HG02763 (cell line): ENCODE measurements around the gene STON1.
"Not testable (repeated sequence)": the region's sequence is repeated elsewhere in the genome, so short reads cannot be mapped to it uniquely, and the experiment has no call there.

Source experiments
- ATAC-seq: cut with Tn5 transposase; IDR thresholded peaks from one replicate; pipeline ENCODE4 v1.9.1; 2021; ENCODE audit warnings: mild to moderate bottlenecking, moderate library complexity; ENCODE audit not compliant: unreplicated experiment

The STON1 gene

GRCh38 chr2:48530033-48530811, at the start of gene STON1:
STON1 (plus strand) TSS chr2:48530154; CDS start chr2:48580634, 50,480 bp downstream.
- no peak for ATAC-seq

- ATAC-seq, result no peak
These were observed 49.4 kb upstream of the STON1 start for GRCh38 chr2:48480526-48480925.

GRCh38 chr2:48482313-48482712, 47.6 kb upstream of the STON1 start:
- no peak for ATAC-seq

DNA sequence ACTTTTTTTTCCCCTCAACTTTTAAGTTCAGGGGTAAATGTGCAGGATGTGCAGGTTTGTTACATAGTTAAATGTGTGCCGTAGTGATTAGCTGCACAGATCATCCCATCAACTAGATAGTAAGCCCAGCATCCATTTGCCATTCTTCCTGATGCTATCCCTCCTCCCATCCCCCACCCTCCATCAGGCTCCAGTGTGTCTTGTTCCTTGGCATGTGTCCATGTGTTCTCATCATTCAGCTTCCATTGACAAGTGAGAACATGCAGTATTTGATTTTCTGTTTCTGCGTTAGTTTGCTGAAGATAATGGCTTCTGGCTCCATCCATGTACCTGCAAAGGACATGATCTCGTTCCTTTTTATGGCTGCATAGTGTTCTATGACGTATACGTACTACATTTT, 47.2 kb upstream of the STON1 start:
- ATAC-seq, result no peak

DNA sequence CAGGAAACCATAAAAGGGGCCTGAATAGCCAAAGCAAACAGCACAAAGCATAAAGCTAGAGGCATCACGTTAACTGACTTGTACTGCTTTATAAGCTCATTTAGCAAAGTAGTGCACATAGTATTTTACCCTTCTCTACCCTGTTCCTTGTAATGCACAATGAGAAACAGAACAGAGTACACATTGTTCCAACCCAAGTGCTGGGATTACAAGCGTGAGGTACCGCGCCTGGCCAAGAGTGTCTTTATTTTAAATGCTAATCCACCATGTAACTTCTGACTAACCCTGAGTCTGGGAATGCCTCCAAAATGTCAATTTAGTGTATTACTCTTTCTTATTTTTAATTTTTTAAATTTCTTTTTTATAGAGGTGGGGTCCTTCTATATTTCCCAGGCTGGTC, 46.4 kb upstream of the STON1 start:
- ATAC-seq, result no peak

- ATAC-seq, result no peak
These were observed 46.0 kb upstream of the STON1 start for GRCh38 chr2:48483916-48484315.

DNA sequence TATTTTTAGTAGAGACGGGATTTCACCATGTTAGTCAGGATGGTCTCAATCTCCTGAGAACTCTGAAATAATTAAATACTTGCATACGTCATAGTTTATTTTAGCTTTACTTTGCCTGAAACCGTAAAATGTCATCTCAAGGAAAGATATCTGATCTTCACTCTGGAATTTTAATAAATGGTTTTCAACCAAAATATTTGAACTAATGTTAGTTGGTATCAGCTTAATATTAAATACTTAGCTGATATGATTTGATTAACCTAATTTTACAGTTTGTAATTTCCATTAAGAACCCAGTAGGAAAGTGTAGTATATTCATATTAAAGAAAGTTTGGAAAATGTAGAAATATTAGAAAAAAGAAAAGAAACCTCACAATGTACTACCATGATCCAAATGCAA, 41.4 kb upstream of the STON1 start:
- ATAC-seq, result no peak

GRCh38 chr2:48496849-48497248, 33.1 kb upstream of the STON1 start:
- ATAC-seq, result no peak

DNA sequence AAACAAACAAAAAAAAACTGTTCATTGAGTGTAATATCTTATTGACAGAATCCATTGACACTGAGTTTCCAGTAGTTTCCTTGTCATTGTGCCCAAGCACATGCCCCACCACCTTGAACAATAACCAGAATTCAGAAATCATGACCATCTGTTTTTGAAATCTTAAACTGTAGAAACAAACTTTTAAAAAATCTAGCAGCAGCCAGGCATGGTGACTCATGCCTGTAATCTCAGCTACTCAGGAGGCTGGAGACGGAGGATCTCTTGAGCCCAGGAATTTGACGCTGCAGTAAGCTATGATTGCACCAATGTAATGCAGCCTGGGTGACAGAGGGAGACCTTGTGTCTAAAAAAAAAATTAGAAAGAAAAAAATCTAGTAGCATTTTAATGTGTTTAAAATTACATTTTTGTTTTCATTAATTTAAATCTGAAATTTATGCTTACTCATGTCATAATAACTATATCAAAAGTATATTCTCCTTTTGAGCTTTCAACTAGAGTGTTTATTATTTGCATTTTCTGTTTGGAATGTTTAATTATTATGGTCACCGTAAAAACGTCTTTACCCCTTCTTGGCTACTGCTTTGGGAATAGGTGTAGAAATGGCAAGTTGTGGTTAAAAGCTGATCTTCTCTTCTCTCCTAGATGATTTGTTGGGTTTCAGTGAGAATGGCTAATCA, 25.2 kb upstream of the STON1 start:
- no peak for ATAC-seq

DNA sequence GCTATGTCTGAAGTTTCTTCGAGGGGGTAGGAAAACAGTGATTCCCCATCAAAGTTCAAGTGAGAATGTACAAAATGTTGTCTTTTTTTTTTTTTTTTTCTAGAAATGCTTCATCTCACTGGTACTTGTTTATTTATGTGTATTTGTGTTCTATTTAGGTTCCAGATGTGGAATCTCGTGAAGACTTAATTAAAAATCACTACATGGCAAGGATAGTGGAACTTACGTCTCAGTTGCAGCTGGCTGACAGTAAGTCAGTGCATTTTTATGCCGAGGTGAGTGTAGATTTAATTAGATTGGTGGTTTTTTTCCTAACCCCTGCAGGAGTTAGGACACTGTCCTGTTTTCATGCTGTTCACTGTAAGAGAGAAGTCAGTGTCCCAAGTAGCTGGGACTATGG, 22.8 kb upstream of the STON1 start:
- no peak for ATAC-seq

DNA sequence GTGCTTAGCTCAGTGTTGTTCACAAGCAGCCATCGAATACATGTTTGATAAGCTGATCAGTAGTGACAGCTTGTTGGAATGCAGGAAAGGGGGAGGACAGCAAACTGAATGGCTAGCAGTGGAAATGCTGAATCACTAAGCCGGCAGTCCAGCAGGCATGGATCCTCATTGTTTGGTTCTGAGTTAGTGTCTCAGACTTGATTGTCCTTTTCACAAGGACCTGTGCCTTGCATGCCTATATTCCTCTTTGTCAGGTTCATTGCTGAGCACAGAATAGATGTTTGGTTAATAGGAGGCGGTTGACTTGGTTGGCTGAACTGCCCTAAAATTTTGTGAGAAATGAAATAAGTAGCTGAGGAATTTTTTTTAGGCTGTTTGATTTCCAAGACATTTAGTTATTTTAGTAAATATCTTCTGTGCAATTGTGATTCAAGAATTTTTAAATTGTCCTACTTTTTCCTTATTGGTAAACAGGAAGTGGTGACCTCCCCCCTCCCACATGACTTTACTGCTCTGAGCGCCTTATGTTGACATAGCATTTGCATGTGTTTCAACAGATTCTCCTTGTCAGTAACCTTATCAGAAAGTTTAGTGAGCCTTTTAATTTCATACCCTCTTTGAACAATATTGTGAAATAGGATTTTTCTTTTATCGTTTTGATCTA, 21.4 kb upstream of the STON1 start:
- no peak for ATAC-seq

GRCh38 chr2:48510329-48510728, 19.6 kb upstream of the STON1 start:
- ATAC-seq, result no peak

GRCh38 chr2:48511849-48512470, 18.0 kb upstream of the STON1 start:
- ATAC-seq, result no peak

DNA sequence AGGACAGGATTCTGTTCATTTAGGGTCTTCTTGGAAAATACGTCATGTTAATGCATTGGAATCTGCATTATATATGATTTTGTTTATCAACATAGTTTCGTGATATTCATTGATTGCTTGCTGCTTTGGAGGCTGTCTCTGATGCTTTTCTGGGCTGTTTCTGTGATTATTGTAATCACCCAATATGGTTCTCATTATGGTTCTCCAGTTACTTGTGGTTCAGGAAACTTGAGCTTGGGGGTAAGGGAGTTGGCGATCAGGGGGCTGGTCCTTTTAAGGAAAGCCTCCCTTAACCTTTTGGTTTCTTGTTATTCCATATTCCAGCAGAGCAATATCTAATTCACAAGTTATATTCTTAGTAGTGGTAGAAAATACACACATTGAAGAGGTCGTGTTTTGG, 17.4 kb upstream of the STON1 start:
- no peak for ATAC-seq

- ATAC-seq, result no peak
These were observed 15.5 kb upstream of the STON1 start for GRCh38 chr2:48514348-48515003.

DNA sequence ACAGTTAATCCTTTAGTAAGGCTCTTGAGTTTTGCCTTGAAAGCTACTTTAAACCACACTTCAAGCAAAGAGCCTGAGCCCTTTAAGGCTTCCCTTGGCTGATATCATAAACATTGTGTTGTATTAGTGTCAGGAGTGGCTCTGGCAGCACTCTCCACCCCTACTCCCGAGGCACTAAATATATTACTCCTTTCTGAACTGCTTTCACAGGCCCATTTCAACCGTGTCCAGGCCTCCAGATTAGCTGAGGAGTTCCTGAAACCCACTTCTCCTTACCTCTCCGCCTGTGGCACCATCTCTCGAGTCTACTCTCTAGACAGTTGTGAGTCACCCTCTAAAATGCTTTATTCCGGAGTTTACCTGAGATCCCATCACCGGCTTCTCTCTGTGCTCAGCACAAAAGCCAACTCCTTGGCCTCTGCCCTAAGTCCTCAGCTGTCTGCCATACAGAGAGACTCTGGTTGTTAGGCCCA, 14.4 kb upstream of the STON1 start:
- no peak for ATAC-seq

- no peak for ATAC-seq
These were observed 10.4 kb upstream of the STON1 start for GRCh38 chr2:48519593-48519992.

- ATAC-seq, result not testable (repeated sequence)
These were observed 5.2 kb upstream of the STON1 start for GRCh38 chr2:48524756-48525155.

- no peak for ATAC-seq
These were observed 4.5 kb upstream of the STON1 start for GRCh38 chr2:48525269-48525943.

- ATAC-seq, result no peak
These were observed 2.6 kb upstream of the STON1 start for GRCh38 chr2:48527226-48527885.
